WTC11 (cell line): ENCODE data around the gene DDX10.

Source experiments
- CTCF ChIP-seq: fragments of 200-600 bp; IDR thresholded peaks from 2 replicates; pipeline ENCODE4 v1.8.0; 2022; ENCODE audit warnings: antibody characterized with exemption
- ESRRA ChIP-seq: sonication (generic); formaldehyde crosslinking; IDR thresholded peaks from 2 replicates; pipeline ENCODE4 v1.8.1; 2022; ENCODE audit warnings: mild to moderate bottlenecking, missing genetic modification reagents, borderline replicate concordance
- HMGXB4 ChIP-seq: sonication (generic); formaldehyde crosslinking; IDR thresholded peaks from 2 replicates; pipeline ENCODE4 v1.8.1; 2023; ENCODE audit warnings: mild to moderate bottlenecking, moderate library complexity, missing genetic modification reagents
- ZNF512 ChIP-seq: sonication (generic); formaldehyde crosslinking; IDR thresholded peaks from 2 replicates; pipeline ENCODE4 v1.8.1; 2022; ENCODE audit warnings: missing genetic modification reagents, borderline replicate concordance

- no peak for TF ChIP-seq CTCF
- TF ChIP-seq HMGXB4: no peak
- TF ChIP-seq ZNF512: no peak
- TF ChIP-seq ESRRA (CRISPR knock-in tag): no peak
These were observed 321.0 kb downstream of the DDX10 start for GRCh38 chr11:108985945-108986279.
